ENCODE measurements around the gene ZDHHC19.
"Not testable (repeated sequence)": the region's sequence is repeated elsewhere in the genome, so short reads cannot be mapped to it uniquely, and the experiment has no call there.

The ZDHHC19 gene

DNA sequence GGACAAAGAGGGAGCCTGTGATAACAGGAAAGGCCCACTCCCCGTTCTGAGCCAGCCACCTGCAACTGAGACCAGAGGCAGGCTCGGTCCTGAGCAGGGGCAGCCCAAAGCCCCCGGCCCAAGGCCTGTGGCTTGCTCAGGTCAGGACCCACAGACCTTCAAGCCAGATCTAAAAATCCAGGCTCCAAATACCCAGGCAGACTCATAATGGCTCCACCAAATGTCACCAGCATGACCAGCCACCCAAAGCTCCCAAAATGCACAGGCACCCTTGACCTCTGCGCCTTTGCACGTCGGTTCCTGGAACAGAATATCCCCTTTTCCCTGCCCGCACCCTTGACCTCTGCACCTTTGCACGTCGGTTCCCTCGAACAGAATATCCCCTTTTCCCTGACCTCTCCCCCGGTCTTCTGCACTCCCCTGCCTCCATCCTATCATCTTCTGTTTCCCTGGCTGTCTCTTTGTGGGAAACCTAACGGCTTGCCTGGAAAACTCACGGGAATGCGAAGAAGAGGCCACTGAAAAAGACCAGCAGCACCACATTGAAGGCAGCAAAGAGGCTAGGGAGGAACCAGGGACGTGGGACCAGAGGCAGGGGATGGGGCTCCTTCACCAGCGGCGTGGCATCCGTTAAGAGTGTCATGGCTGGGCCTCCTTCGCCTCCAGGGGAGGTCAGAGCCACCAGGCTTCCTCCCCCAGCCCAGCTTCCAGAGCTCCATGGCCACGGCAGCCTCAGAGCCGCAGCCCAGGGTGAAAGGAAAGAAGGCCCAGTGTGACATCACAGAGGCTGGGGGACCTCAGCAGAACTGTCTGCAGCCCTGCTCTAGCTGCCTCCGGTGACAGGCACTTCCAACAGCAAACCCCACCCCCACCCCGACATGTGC, at the start of gene ZDHHC19:
ZDHHC19 (minus strand) TSS at position 728 of the 884 bp plus-strand sequence; CDS start at position 643, 85 bp downstream.
- DNase-seq = no peak

DNA sequence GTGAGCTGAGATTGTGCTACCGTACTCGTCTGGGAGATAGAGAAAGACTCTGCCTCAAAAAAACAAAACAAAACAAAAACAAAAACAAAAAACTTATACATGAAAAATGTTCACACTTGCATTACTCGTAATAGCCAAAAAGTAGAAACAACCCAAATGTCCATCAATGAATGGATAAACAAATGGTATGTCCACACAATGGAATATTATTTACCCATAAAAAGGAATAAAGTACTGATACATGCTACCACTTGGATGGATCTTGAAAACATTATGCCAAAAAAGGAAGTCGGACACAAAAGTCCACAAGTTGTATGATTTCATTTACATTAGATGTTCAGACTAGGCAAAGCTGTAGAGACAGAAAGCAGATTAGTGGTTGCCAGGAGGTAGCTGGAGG, 49.6 kb upstream of the ZDHHC19 start:
- DNase-seq = no peak

GRCh38 chr3:196255776-196256175, 44.6 kb upstream of the ZDHHC19 start:
- DNase-seq = no peak

- DNase-seq = no peak
Measured at GRCh38 chr3:196254376-196255283, 43.4 kb upstream of the ZDHHC19 start.

DNA sequence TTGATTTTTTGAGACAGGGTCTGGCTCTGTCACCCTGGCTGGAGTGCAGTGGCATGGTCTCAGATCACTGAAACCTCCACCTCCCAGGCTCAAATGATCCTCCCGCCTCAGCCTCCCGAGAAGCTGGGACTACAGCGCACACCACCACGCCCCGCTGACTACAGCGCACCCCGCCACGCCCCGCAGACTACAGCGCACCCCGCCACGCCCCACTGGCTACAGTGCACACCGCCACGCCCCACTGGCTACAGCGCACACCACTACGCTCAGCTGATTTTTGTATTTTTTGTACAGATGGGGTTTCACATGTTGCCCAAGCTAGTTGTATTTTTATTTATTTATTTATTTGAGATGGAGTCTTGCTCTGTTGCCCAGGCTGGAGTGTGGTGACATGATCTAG, 40.7 kb upstream of the ZDHHC19 start:
- DNase-seq = no peak

DNA sequence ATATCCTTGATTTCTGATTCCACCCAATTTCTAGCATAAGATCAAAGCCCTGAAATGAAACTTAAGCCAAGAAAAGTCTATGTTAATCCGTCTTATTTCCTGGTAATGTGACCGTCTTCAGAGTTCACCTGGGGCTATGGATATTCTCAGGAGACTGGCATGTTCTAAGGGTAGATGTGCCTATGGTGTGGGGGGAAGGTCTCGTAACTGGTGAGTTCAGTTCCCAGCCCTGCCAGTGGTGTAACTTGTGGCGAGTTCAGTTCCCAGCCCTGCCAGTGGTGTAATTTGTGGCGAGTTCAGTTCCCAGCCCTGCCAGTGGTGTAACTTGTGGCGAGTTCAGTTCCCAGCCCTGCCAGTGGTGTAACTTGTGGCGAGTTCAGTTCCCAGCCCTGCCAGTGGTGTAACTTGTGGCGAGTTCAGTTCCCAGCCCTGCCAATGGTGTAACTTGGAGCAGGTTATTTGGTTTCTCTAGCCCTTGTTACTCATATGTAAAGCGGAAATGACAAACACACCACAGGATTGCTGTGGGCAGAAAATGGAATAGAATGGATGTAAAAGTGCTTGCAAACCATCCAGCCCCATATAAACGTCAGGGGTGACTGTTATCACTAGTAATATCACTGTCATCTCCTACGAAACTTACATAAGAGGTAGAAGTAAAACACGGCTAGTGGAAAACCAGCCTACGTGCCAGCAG, 35.6 kb upstream of the ZDHHC19 start:
- peak; percentile 68 for DNase-seq

- DNase-seq = not testable (repeated sequence)
Measured at GRCh38 chr3:196244166-196244565, 33.0 kb upstream of the ZDHHC19 start.

DNA sequence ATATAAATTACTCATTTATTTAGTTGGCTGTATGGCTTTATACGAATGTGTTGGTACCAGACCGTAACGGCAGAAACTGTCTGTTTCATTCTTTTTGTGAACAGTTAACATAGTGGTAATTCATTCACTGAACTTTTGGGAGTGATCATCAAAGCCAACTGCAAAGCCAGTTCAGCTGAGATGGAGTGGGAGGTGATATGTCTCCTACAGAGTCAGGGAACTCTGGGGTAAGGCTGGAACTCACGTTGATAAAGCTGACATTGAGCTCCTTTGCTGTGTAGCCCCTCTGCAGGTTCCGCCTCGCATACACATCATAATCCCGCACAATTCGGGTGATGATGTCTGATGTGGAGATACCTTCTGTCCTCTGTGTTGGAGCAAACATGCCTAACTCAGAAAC, 30.5 kb upstream of the ZDHHC19 start:
- no peak for DNase-seq

- DNase-seq = no peak
Measured at GRCh38 chr3:196240424-196240823, 29.2 kb upstream of the ZDHHC19 start.

DNA sequence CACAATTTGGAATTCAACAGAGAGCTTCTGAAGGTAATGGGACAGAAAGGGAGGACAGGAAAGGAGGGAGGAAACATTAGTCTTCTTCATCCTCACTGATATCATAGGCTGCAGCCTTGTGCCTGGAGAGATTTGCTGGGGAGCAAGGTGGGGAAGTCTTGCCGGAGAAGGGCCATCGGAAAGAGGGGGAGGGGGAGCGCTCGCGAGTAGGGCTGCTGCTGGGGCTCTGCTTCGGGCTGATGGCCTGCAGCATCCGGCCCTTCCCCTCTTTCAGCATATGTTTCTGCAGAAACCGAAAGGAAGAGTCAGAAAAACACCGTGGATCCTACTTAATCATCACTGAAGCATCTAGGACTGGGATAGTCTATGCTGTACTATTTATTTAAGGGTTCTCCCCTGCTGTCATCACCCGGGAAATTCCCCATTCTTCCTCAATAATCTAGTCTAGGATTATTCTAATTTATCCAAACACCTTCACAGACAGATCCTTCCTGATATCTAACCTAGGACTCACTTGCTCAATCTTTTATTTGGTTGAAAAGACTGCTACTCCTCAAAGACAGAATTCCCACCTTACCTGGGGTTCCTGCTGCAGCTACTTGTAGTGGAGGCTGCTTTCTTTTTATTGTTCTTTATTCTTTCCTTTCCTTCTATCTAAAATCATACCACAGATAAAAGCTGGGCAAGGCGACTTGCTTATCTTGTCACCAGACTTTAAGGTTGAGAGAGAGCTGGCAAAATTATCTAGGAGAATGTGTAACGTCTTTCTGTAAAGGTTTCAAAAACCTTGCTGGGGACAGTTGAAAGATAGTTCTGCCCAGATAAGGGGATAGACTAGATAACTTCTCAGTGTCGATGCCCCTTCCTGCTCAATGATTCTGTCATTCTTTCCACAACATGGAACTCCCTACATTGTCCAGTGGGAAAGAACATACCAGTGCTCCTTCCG, 27.7 kb upstream of the ZDHHC19 start:
- peak; percentile 48 for DNase-seq

DNA sequence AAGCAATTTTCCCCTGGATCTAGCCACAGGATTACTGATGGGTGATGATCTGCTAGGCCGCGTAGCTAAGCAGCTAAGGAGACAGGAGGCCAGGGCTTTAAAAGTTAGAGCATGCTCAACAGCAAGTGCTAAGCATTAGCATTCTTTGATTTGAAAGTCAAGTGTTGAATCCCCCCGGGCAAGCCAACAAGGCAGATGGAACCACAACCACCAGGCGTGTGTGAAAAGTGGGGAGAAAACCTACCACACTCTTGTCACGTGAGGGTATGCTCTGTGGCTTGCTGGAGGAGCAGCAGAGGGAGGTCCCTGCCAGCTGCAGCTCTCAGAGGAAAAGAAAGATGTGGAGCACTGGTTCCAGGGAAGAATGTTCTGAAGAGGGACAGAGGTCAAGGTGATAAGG, 26.0 kb upstream of the ZDHHC19 start:
- no peak for DNase-seq

DNA sequence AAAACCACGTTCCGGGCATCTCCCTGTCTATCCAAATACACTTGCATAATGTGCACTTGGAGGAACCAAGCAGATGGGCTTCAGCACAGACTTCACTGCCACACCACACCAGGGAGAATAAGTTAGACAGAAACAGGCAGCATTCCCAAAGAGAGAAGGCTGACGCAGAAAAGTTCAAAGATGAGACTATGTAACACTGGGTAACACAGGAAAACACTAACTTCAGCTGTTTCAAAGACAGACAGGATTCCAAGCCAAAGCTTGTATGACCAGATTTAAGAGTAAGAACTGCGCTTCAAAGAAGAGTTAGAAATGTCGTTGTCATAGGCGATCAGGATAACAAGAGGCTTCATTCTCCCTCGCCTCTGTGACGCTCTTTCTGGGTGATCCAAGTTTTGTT, 25.0 kb upstream of the ZDHHC19 start:
- DNase-seq = no peak

- no peak for DNase-seq
Measured at GRCh38 chr3:196235452-196236122, 24.4 kb upstream of the ZDHHC19 start.

- DNase-seq = no peak
Measured at GRCh38 chr3:196232882-196233251, 21.7 kb upstream of the ZDHHC19 start.

- DNase-seq = peak; percentile 86
Measured at GRCh38 chr3:196232154-196232881, 21.1 kb upstream of the ZDHHC19 start.

- DNase-seq = no peak
Measured at GRCh38 chr3:196227629-196228493, 16.7 kb upstream of the ZDHHC19 start.

DNA sequence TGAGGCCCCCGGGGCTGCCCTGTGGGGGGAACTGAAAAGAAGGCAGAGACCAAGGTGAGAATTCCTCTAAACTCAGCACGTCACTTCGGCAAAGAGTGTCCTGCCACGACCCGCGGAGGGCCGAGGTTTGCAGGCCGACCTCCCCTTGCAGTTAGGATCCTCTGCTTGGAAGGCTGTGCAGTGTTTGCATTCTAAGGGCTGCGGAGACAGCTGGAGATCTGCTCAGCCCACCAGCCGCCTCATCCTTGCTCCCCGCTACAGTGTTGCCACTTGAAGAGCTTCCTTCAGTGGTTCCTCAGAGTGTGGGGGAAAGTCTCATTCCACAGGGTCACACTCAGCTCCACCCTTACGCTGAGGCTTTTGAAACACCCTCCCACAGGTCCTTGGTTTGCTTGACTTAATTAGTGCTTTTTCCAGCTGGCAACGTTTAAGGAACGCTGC, 15.9 kb upstream of the ZDHHC19 start:
- no peak for DNase-seq

GRCh38 chr3:196225763-196226364, 14.7 kb upstream of the ZDHHC19 start:
- no peak for DNase-seq

GRCh38 chr3:196225086-196225485, 13.9 kb upstream of the ZDHHC19 start:
- no peak for DNase-seq

All from inflammatory macrophage treated with lipopolysaccharide for 4 hours (primary cell).